GM12874 (cell line): ENCODE measurements around the gene GBP6.

ENCODE experiments used
- TF ChIP-seq, protein P1 (sequence below): IDR thresholded peaks from 2 replicates; pipeline ENCODE4 v1.5.1; 2011; ENCODE audit warnings: low read depth, mild to moderate bottlenecking, control low read depth, low read length, moderate library complexity; ENCODE audit not compliant: insufficient read depth

GBP6 gene

GRCh38 chr1:89363638-89364536 lies at the start of gene GBP6:
TSS of gene GBP6 (plus strand) at chr1:89364059. CDS start at chr1:89368552, 4,493 bp downstream.
- TF ChIP-seq, protein P1, sequence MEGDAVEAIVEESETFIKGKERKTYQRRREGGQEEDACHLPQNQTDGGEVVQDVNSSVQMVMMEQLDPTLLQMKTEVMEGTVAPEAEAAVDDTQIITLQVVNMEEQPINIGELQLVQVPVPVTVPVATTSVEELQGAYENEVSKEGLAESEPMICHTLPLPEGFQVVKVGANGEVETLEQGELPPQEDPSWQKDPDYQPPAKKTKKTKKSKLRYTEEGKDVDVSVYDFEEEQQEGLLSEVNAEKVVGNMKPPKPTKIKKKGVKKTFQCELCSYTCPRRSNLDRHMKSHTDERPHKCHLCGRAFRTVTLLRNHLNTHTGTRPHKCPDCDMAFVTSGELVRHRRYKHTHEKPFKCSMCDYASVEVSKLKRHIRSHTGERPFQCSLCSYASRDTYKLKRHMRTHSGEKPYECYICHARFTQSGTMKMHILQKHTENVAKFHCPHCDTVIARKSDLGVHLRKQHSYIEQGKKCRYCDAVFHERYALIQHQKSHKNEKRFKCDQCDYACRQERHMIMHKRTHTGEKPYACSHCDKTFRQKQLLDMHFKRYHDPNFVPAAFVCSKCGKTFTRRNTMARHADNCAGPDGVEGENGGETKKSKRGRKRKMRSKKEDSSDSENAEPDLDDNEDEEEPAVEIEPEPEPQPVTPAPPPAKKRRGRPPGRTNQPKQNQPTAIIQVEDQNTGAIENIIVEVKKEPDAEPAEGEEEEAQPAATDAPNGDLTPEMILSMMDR = no peak

DNA sequence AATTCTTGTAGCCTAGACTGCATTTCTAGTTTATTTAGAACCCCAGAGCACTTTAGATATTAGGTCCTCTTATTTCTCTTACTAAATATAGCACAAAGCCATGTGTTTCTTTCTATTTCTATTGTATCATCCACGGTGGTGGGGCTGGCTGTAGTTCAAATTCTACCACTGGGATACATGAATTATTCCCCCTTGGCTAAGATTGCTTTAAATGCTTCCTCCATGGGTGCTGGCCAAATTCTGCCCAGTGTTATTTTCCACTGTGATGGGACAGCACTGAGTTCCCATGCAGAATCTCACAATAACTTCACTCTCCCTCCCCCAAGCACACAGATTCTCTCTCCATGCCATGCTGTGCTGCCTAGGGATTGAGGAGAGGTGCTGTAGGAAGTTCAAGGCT lies 41.5 kb upstream of the GBP6 start:
- TF ChIP-seq, protein P1 = no peak

DNA sequence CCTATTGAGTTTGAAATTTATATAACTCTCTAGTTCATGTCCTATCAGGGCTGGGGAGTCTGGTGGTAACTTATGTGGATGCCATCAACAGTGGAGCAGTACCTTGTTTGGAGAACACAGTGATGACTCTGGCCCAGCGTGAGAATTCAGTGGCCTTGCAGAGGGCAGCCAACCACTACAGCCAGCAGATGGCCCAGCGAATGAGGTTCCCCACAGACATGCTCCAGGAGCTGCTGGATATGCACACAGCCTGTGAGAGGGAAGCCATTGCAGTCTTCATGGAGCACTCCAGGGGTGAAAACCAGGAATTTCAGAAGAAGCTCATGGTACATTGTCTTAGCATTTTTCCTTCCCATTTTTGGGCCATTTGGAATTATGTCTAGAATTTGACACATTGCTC lies 32.0 kb upstream of the GBP6 start:
- TF ChIP-seq, protein P1 = no peak

- TF ChIP-seq, protein P1 = no peak
Observed at GRCh38 chr1:89332461-89332860, 31.4 kb upstream of the GBP6 start.

GRCh38 chr1:89335486-89335885 lies 28.4 kb upstream of the GBP6 start:
- TF ChIP-seq, protein P1 = no peak

DNA sequence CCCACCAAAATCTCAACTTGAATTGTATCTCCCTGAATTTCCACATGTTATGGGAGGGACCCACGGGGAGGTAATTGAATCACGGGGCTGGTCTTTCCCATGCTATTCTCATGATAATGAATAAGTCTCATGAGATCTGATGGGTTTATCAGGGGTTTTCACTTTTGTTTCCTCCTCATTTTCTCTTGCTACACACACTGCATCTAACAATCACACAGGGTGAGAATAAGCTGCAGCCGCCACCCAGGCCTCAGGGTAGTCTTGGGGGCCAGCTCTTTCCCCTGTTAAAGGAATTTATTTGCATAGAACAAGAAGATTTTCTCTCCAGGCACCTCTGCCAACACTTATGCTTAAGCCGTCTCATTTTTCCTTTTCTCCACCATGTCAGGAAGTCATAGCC lies 26.0 kb upstream of the GBP6 start:
- TF ChIP-seq, protein P1 = no peak

DNA sequence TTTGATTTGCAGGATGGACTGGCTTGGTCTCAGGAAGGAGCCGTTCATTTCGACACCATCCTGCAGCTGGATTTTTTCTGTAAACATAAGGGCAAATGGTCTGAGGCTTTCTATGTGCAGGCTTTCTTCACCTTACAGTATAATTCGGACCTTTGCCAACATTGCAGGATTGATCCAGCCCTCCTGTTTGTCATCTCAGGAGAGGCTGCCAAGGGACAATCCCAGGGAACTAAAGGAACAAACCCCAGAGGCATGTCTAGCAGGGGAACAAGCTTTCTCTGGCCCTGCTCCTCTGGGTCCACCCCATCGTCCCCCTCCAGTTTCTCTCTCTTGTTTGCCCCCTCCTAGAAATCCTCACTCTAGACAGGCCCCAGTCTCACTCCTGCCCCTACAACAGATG lies 24.8 kb upstream of the GBP6 start:
- TF ChIP-seq, protein P1 = no peak
